ENCODE data around the gene TTC28.

- TF ChIP-seq POLR2AphosphoS5 (IDR thresholded peaks at IDR 0.05) (no peak), CTCF (IDR thresholded peaks at IDR 0.05) (no peak), POLR2A (IDR thresholded peaks at IDR 0.05) (no peak)
Measured at GRCh38 chr22:27996981-27997380, 682.7 kb downstream of the TTC28 start.
